ENCODE results near the gene FZD1.

The FZD1 gene

DNA sequence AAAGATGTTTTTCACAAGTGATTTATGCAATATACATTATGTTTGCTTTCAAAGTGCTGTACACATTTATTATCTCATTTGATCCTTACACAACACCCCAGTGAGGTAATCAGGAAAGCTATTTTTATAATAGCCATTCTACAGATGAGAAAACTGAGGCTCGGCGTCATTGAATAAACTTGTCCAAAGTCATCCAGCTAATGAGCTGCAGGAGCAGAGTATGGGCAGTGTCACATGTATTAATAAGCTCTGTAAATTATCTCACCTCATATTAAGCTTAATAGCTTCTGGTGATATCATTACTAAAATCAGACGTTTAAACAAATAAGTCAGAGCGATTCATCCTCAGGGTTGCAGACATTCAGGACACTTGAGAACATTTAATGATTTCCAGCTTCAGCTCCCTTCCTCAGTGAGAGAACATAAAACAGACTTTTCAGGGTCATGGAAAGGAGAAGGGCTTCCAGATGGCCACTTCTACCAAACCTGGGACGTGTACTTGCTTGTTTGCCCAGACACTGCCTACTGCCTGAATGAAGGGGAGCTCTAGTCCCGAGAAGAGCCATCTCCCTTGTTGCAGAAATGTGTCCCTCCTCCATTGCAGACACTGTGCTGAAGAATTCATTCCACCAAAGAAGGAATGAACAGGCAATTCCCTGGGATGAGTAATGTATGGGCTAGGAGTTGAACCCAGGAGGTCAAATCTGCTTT is 20.5 kb upstream of the FZD1 start:
- TF ChIP-seq JUND (IDR thresholded peaks at IDR 0.05; ENCODE audit: low read depth) = no peak
- DNase-seq (ENCODE audit: low read depth in 1 of 2, low spot score in 1 of 2) = no peak
- in situ Hi-C loops (cut with HindIII; ENCODE audit: low pct_unique_long_range_greater_than_20kb, low sequenced_read_pairs) = no loop called here

DNA sequence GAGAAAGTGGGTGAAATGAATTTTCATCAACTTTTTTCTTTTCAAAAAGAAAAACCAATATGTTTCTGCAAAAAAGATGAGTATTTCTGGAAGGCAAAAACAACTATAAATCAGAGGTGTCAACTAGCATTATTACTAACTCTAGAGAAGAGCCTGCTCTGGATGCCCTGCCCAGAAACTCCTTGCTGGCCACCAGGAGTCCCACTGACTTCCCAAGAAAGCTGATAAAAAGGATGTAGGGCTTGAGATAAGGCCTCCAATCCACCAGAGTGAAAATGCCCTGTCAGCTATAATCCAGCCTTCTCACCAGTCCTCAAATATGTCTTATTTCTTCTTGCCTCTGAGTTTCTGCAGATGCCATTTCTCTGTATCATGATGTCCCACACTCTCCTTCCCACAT is 16.7 kb upstream of the FZD1 start:
- no peak for DNase-seq (ENCODE audit: low read depth in 1 of 2, low spot score in 1 of 2)
- TF ChIP-seq JUND (IDR thresholded peaks at IDR 0.05; ENCODE audit: low read depth) = no peak
- in situ Hi-C loops (cut with HindIII; ENCODE audit: low pct_unique_long_range_greater_than_20kb, low sequenced_read_pairs) = no loop called here

DNA sequence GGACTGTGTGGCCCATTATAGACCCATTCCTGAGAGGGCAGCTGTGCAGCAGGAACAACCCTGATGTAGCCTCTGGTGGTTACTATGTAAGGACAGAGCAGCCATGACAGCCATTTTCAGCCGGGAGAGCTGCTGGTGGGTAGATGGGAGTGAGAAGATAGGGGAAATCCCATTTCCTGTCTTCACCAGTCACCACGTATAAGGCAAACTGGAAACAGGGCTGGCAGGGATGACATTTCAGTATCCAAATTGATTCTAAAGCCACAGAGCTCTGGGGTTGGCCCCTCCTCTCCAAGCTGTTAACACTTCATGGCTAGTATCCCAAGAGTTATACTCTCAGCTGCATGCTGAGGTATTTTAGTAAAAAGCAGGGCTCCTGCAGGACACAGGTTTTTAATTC is 15.2 kb upstream of the FZD1 start:
- TF ChIP-seq JUND (IDR thresholded peaks at IDR 0.05; ENCODE audit: low read depth) = no peak

DNA sequence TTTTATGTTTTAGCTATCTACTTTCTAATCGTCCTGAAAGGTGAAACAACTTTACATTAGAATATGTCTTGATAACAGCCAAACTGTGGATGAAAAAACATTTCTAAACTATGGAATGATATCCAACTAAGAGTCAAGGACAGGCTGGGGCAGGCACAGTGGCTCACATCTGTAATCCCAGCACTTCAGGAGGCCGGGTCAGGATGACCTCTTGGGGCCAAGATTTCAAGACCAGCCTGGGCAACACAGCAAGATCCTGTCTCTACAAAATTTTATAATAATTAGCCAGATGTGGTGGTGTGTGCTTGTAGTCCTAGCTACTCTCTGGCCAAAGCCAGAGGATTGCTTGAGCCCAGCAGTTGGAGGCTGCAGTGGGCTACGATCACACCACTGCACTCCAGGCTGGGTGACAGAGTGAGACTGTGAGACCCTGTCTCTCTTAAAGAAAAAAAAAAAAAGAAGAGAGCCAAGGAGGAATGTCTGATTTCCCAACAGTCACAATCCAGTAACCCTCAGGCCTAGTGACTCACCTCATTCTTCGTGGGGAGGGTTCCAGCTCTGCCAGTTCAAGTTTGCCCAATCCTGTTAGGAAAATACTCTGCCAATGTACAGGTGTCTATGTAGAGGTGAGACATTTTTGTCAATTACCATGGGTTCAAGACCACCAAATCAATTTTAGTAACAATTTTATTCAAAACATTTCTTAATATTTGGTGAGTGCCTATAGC is 14.6 kb upstream of the FZD1 start:
- in situ Hi-C loops (cut with HindIII; ENCODE audit: low pct_unique_long_range_greater_than_20kb, low sequenced_read_pairs) = no loop called here
- no peak for TF ChIP-seq JUND (IDR thresholded peaks at IDR 0.05; ENCODE audit: low read depth)
- peak in 1 of 2 experiments; percentile 60 for DNase-seq (ENCODE audit: low read depth in 1 of 2, low spot score in 1 of 2)

More for the DNA sequence above, 15.2 kb upstream of the FZD1 start:
- DNase-seq (ENCODE audit: low read depth in 1 of 2, low spot score in 1 of 2) = no peak
- in situ Hi-C loops (cut with HindIII; ENCODE audit: low pct_unique_long_range_greater_than_20kb, low sequenced_read_pairs) = no loop called here

DNA sequence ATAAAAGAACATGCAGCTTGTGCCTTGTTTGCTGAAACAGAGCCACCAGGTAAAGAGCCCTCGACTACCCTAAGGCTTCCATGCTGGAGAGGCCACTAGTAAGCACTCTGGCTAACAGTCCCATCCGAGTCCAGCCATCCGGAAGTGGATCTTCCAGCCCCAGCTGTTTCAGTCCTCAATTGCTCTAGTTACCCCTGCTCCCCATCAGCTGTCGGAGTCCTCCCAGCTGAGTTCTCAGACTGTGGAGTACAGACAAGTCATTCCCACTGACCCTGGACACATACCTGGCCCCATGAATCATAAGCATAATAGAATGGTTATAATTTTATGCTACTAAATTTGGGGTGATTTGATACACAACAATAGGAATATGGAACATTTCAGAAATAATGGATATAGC is 13.5 kb upstream of the FZD1 start:
- DNase-seq (ENCODE audit: low read depth in 1 of 2, low spot score in 1 of 2) = no peak
- in situ Hi-C loops (cut with HindIII; ENCODE audit: low pct_unique_long_range_greater_than_20kb, low sequenced_read_pairs) = no loop called here
- TF ChIP-seq JUND (IDR thresholded peaks at IDR 0.05; ENCODE audit: low read depth) = no peak

DNA sequence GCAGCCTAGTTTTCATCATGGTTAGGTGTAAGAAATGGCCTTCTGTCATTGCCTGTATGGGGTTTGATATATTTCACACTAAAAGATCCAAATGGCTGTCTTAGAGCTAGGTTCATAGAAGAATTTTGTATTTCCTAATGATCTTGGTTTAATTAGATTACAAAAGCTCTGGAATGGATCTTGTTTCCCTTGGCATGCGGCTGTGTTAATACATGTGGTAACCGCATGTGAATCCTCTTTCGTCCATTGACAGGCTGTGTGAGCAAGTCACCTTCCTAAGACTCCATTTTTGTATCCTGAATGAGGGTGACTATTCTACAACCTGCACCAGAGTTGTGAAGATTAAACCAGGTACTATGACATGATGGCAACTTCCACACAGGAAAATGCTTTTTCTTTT is 12.4 kb upstream of the FZD1 start:
- TF ChIP-seq JUND (IDR thresholded peaks at IDR 0.05; ENCODE audit: low read depth) = no peak
- in situ Hi-C loops (cut with HindIII; ENCODE audit: low pct_unique_long_range_greater_than_20kb, low sequenced_read_pairs) = no loop called here
- no peak for DNase-seq (ENCODE audit: low read depth in 1 of 2, low spot score in 1 of 2)

DNA sequence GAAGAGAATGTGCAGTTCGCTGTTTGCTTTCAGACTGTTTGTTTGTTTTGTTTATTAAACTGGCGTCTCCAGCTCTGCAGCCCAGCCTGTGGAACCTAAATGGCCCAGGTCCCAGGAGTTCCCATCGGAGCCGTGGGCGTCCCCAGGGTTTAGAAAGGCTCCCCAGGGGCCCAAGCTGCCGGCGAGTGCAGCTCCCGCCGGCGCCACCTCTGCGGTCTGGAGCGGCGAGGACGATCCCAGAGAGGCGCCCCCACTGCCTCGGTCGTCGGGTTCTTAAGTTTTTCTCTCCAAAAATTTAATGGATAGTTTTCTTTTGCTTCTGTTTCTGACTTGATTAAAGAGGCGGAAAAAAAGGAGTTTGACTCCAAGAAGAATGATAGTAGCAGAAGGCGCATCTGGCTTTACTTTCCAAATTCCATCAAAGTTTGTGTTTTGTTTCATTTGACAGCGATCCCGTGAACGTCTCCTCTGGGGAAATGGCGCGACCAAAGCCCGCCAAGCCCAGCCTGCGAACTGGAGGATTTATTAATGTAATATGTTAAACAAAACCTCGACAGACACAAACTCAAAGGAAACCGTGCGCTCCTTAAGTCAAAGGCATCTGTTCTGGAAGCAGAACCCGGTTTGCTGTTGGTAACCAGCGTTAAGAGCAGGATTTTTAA is 718 bp upstream of the FZD1 start:
- no peak for TF ChIP-seq JUND (IDR thresholded peaks at IDR 0.05; ENCODE audit: low read depth)
- DNase-seq (ENCODE audit: low read depth in 1 of 2, low spot score in 1 of 2) = peak; percentile 10 to 42
- in situ Hi-C loops (cut with HindIII; ENCODE audit: low pct_unique_long_range_greater_than_20kb, low sequenced_read_pairs) = no loop called here

DNA sequence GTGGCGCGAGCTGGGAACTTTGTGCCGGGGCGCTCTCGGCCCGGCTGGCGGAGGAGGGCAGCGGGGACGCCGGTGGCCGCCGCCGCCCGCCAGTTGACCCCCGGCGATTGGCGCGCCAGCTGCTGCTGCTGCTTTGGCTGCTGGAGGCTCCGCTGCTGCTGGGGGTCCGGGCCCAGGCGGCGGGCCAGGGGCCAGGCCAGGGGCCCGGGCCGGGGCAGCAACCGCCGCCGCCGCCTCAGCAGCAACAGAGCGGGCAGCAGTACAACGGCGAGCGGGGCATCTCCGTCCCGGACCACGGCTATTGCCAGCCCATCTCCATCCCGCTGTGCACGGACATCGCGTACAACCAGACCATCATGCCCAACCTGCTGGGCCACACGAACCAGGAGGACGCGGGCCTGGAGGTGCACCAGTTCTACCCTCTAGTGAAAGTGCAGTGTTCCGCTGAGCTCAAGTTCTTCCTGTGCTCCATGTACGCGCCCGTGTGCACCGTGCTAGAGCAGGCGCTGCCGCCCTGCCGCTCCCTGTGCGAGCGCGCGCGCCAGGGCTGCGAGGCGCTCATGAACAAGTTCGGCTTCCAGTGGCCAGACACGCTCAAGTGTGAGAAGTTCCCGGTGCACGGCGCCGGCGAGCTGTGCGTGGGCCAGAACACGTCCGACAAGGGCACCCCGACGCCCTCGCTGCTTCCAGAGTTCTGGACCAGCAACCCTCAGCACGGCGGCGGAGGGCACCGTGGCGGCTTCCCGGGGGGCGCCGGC is 870 bp downstream of the FZD1 start:
- TF ChIP-seq JUND (IDR thresholded peaks at IDR 0.05; ENCODE audit: low read depth) = no peak
- in situ Hi-C loops (cut with HindIII; ENCODE audit: low pct_unique_long_range_greater_than_20kb, low sequenced_read_pairs) = no loop called here
- DNase-seq (ENCODE audit: low read depth in 1 of 2, low spot score in 1 of 2) = peak; percentile 54 to 67

DNA sequence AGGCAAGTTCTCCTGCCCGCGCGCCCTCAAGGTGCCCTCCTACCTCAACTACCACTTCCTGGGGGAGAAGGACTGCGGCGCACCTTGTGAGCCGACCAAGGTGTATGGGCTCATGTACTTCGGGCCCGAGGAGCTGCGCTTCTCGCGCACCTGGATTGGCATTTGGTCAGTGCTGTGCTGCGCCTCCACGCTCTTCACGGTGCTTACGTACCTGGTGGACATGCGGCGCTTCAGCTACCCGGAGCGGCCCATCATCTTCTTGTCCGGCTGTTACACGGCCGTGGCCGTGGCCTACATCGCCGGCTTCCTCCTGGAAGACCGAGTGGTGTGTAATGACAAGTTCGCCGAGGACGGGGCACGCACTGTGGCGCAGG is 1.4 kb downstream of the FZD1 start:
- in situ Hi-C loops (cut with HindIII; ENCODE audit: low pct_unique_long_range_greater_than_20kb, low sequenced_read_pairs) = no loop called here
- no peak for TF ChIP-seq JUND (IDR thresholded peaks at IDR 0.05; ENCODE audit: low read depth)
- DNase-seq (ENCODE audit: low read depth in 1 of 2, low spot score in 1 of 2) = no peak

DNA sequence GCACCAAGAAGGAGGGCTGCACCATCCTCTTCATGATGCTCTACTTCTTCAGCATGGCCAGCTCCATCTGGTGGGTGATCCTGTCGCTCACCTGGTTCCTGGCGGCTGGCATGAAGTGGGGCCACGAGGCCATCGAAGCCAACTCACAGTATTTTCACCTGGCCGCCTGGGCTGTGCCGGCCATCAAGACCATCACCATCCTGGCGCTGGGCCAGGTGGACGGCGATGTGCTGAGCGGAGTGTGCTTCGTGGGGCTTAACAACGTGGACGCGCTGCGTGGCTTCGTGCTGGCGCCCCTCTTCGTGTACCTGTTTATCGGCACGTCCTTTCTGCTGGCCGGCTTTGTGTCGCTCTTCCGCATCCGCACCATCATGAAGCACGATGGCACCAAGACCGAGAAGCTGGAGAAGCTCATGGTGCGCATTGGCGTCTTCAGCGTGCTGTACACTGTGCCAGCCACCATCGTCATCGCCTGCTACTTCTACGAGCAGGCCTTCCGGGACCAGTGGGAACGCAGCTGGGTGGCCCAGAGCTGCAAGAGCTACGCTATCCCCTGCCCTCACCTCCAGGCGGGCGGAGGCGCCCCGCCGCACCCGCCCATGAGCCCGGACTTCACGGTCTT is 1.9 kb downstream of the FZD1 start:
- no peak for DNase-seq (ENCODE audit: low read depth in 1 of 2, low spot score in 1 of 2)
- in situ Hi-C loops (cut with HindIII; ENCODE audit: low pct_unique_long_range_greater_than_20kb, low sequenced_read_pairs) = no loop called here
- TF ChIP-seq JUND (IDR thresholded peaks at IDR 0.05; ENCODE audit: low read depth) = no peak

DNA sequence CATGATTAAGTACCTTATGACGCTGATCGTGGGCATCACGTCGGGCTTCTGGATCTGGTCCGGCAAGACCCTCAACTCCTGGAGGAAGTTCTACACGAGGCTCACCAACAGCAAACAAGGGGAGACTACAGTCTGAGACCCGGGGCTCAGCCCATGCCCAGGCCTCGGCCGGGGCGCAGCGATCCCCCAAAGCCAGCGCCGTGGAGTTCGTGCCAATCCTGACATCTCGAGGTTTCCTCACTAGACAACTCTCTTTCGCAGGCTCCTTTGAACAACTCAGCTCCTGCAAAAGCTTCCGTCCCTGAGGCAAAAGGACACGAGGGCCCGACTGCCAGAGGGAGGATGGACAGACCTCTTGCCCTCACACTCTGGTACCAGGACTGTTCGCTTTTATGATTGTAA is 2.5 kb downstream of the FZD1 start:
- in situ Hi-C loops (cut with HindIII; ENCODE audit: low pct_unique_long_range_greater_than_20kb, low sequenced_read_pairs) = no loop called here
- DNase-seq (ENCODE audit: low read depth in 1 of 2, low spot score in 1 of 2) = no peak
- no peak for TF ChIP-seq JUND (IDR thresholded peaks at IDR 0.05; ENCODE audit: low read depth)
